Measurements from ENCODE around the gene KRAS.

DNA sequence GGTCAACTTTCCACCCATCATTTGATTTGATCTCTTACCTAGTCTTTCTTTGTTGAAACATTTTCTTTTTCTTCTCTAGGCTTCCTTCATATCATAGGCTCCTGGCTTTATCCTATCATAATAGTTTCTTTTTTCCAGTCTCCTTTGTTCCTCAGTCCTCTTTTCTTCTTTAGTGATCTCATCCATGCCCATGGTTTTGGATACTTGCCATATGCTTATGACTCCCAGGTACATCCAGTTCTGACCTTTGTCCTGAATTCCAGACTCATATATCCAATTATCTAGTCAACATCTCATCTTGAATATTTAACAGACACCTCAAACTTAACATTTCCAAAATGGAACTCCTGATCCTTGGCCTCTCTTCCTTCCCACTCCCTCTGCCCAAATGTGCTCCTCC lies 36.1 kb upstream of the KRAS start:
- TF ChIP-seq, protein P1, sequence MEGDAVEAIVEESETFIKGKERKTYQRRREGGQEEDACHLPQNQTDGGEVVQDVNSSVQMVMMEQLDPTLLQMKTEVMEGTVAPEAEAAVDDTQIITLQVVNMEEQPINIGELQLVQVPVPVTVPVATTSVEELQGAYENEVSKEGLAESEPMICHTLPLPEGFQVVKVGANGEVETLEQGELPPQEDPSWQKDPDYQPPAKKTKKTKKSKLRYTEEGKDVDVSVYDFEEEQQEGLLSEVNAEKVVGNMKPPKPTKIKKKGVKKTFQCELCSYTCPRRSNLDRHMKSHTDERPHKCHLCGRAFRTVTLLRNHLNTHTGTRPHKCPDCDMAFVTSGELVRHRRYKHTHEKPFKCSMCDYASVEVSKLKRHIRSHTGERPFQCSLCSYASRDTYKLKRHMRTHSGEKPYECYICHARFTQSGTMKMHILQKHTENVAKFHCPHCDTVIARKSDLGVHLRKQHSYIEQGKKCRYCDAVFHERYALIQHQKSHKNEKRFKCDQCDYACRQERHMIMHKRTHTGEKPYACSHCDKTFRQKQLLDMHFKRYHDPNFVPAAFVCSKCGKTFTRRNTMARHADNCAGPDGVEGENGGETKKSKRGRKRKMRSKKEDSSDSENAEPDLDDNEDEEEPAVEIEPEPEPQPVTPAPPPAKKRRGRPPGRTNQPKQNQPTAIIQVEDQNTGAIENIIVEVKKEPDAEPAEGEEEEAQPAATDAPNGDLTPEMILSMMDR (IDR thresholded peaks at IDR 0.05): no peak
- TF ChIP-seq POLR2AphosphoS5 (IDR thresholded peaks at IDR 0.05): no peak

Measured in breast epithelium (tissue), 3 donors.